CD14-positive monocyte (primary cell): ENCODE measurements around the gene OR51G2. TPM values are rescaled to one million over a fixed set of nuclear protein-coding genes. Genes with fewer than 3 reads are reported as not detected.

Source experiments
- DNase-seq, 3 donors: peaks; one replicate each; pipeline ENCODE4 v3.0.0-alpha.2; 2011 to 2022
- H2AFZ ChIP-seq: 2 replicates; pipeline ENCODE4 v1.6.0; 2012; ENCODE audit warnings: mild to moderate bottlenecking, low read depth, low read length, inconsistent platforms; ENCODE audit not compliant: insufficient read depth, poor library complexity, severe bottlenecking
- H3K27ac ChIP-seq, 2 donors: 1 replicate in 1 of 2; 2 replicates in 1 of 2; pipeline ENCODE4 v1.5.1; 2012 to 2013; ENCODE audit warnings: low read length in 2 of 2, control low read depth in 1 of 2, inconsistent platforms in 1 of 2, low read depth in 1 of 2, mild to moderate bottlenecking in 1 of 2
- H3K27me3 ChIP-seq, 2 donors: one replicate each; pipeline versions ENCODE4 v1.6.0 to v1.6.1; 2011 to 2013; ENCODE audit warnings: low read length in 2 of 2; ENCODE audit not compliant: control insufficient read depth in 2 of 2, insufficient read depth in 2 of 2
- H3K36me3 ChIP-seq, 2 donors: replicated peaks in 1 of 2; 1 replicate in 1 of 2; 2 replicates in 1 of 2; pipeline versions ENCODE4 v1.5.1 to v1.6.1; 2012 to 2013; ENCODE audit warnings: low read length in 2 of 2, control low read depth in 1 of 2, inconsistent platforms in 1 of 2, mild to moderate bottlenecking in 1 of 2; ENCODE audit not compliant: insufficient read depth in 2 of 2, control insufficient read depth in 1 of 2
- H3K4me1 ChIP-seq, 2 donors: 1 replicate in 1 of 2; 2 replicates in 1 of 2; pipeline versions ENCODE4 v1.5.1 to v1.6.1; 2012 to 2013; ENCODE audit warnings: low read length in 2 of 2, control low read depth in 1 of 2, inconsistent platforms in 1 of 2, mild to moderate bottlenecking in 1 of 2, moderate library complexity in 1 of 2; ENCODE audit not compliant: insufficient read depth in 2 of 2, control insufficient read depth in 1 of 2
- H3K4me2 ChIP-seq: replicated peaks from 2 replicates; pipeline ENCODE3; 2012; ENCODE audit warnings: low read length, moderate library complexity, mild to moderate bottlenecking; ENCODE audit not compliant: poor library complexity, severe bottlenecking; ENCODE audit errors: extremely low read depth
- H3K4me3 ChIP-seq, 3 experiments: fragments of 200-600 bp in 1 of 3; sonication (generic) in 1 of 3; replicated peaks in 1 of 3; 1 replicate in 2 of 3; 2 replicates in 1 of 3; pipeline ENCODE4 v1.5.1; 2011 to 2013; ENCODE audit warnings: low read length in 3 of 3, mild to moderate bottlenecking in 3 of 3, control low read depth in 2 of 3, low read depth in 2 of 3, inconsistent platforms in 1 of 3, moderate library complexity in 1 of 3
- H3K79me2 ChIP-seq: 2 replicates; pipeline ENCODE4 v1.6.0; 2012; ENCODE audit warnings: mild to moderate bottlenecking, control low read depth, inconsistent platforms, low read length, moderate library complexity; ENCODE audit not compliant: insufficient read depth
- H3K9ac ChIP-seq: 2 replicates; pipeline ENCODE4 v1.6.0; 2017; ENCODE audit warnings: low read length, mild to moderate bottlenecking; ENCODE audit not compliant: insufficient read depth, poor library complexity, severe bottlenecking
- H3K9me3 ChIP-seq, 2 donors: replicated peaks in 1 of 2; 1 replicate in 1 of 2; 2 replicates in 1 of 2; pipeline versions ENCODE4 v1.5.1 to v1.6.1; 2012 to 2013; ENCODE audit warnings: low read length in 2 of 2, control low read depth in 1 of 2; ENCODE audit not compliant: control insufficient read depth in 1 of 2, insufficient read depth in 1 of 2
- H4K20me1 ChIP-seq: 2 replicates; pipeline ENCODE4 v1.6.0; 2012; ENCODE audit warnings: mild to moderate bottlenecking, low read length, control low read depth, moderate library complexity; ENCODE audit not compliant: insufficient read depth
- H3K27ac Mint-ChIP-seq, 7 donors: one replicate each; pipeline ENCODE4 v1.8.0; 2020; ENCODE audit warnings: mild to moderate bottlenecking in 7 of 7, mixed read lengths in 7 of 7, moderate library complexity in 6 of 7, inconsistent platforms in 2 of 7
- H3K27me3 Mint-ChIP-seq, 3 donors: one replicate each; pipeline ENCODE4 v1.8.0; 2021 to 2022; ENCODE audit warnings: low read depth in 3 of 3, mild to moderate bottlenecking in 3 of 3, mixed read lengths in 3 of 3, moderate library complexity in 3 of 3, inconsistent platforms in 1 of 3
- H3K36me3 Mint-ChIP-seq, 2 donors: one replicate each; pipeline ENCODE4 v1.8.0; 2020; ENCODE audit warnings: mixed read lengths in 2 of 2, inconsistent platforms in 1 of 2, mild to moderate bottlenecking in 1 of 2
- H3K4me1 Mint-ChIP-seq: one replicate; pipeline ENCODE4 v1.8.0; 2020; ENCODE audit warnings: mild to moderate bottlenecking, mixed read lengths
- H3K4me3 Mint-ChIP-seq, 2 donors: one replicate each; pipeline ENCODE4 v1.8.0; 2020; ENCODE audit warnings: mild to moderate bottlenecking in 2 of 2, mixed read lengths in 2 of 2, moderate library complexity in 1 of 2
- H3K9me3 Mint-ChIP-seq, 7 donors: one replicate each; pipeline ENCODE4 v1.8.0; 2020 to 2022; ENCODE audit warnings: mixed read lengths in 7 of 7, mild to moderate bottlenecking in 6 of 7, moderate library complexity in 6 of 7, inconsistent platforms in 2 of 7
- CTCF ChIP-seq: fragments of 200-600 bp; IDR thresholded peaks from one replicate; pipeline ENCODE4 v1.8.0; 2022; ENCODE audit warnings: antibody characterized with exemption, mild to moderate bottlenecking
- WGBS: methylation state at CpG from one replicate; pipeline ENCODE4 v1.1.5; 2013; ENCODE audit warnings: missing lambda C conversion rate; ENCODE audit not compliant: insufficient coverage; 5-methylcytosine and 5-hydroxymethylcytosine counted together
- intact Hi-C, 2 donors: fragments of 100-400 bp; cut with micrococcal nuclease; formaldehyde crosslinking; loops; one replicate each; pipeline versions ENCODE4 v1.15.0 to v1.15.1; 2023
- polyA plus RNA-seq, 3 donors: library from polyadenylated mRNA; depleted of rRNA in 1 of 3; unstranded in 2 of 3; stranded (reverse) in 1 of 3; fragments of 300-500 nt in 2 of 3; fragments of >200 nt in 1 of 3; fragmentation: Illumina TruSeq in 2 of 3; gene quantifications; 1 replicate in 2 of 3; 2 replicates in 1 of 3; pipeline ENCODE4 v1.2.3, GENCODE V29; 2012 to 2021

Gene OR51G2
- polyA plus RNA-seq, 3 donors: not detected

- H2AFZ ChIP-seq: no peak overlapping the region
- no peak overlapping the region for H3K4me2 ChIP-seq
- H3K27me3 ChIP-seq: no peaks in the 10 kb centered on the region
- H3K4me3 ChIP-seq: no peak overlapping the region
- no peak overlapping the region for H3K4me3 Mint-ChIP-seq
- intact Hi-C loops: no loop called here
- no peak for TF ChIP-seq CTCF
- H3K27me3 Mint-ChIP-seq: no peaks in the 10 kb centered on the region
- H3K36me3 Mint-ChIP-seq: no peaks in the 10 kb centered on the region
- H3K4me1 ChIP-seq: no peaks in the 10 kb centered on the region
- H3K36me3 ChIP-seq: no peaks in the 10 kb centered on the region
- H3K9me3 ChIP-seq: no peaks in the 10 kb centered on the region
- H3K4me1 Mint-ChIP-seq: no peaks in the 10 kb centered on the region
- no peak for DNase-seq
- H3K27ac Mint-ChIP-seq: peak overlapping the region in 1 of 7 donors; percentile 21
- H3K9ac ChIP-seq: no peak overlapping the region
- peaks cover 0 to 2% (median 0%) of the 10 kb centered on the region in 7 donors for H3K9me3 Mint-ChIP-seq
- H3K27ac ChIP-seq: no peak overlapping the region
- no peaks in the 10 kb centered on the region for H3K79me2 ChIP-seq
- 91% methylated on average over 1 of the region's 2 CpGs for WGBS
- no peaks in the 10 kb centered on the region for H4K20me1 ChIP-seq
Measured at GRCh38 chr11:4890279-4890678, 28.9 kb downstream of the OR51G2 start.

- Histone ChIP-seq H3K9ac (no peak overlapping the region), H3K79me2 (no peaks in the 10 kb centered on the region), H2AFZ (no peak overlapping the region), H3K36me3 (no peaks in the 10 kb centered on the region), H3K27ac (no peak overlapping the region), H4K20me1 (no peaks in the 10 kb centered on the region), H3K9me3 (no peaks in the 10 kb centered on the region), H3K27me3 (no peaks in the 10 kb centered on the region), H3K4me3 (no peak overlapping the region), H3K4me1 (no peaks in the 10 kb centered on the region), H3K4me2 (no peak overlapping the region)
- no CpG with 5 or more reads among the region's 1 CpG for WGBS
- H3K27me3 Mint-ChIP-seq: no peaks in the 10 kb centered on the region
- intact Hi-C loops: no loop called here
- TF ChIP-seq CTCF: no peak
- H3K27ac Mint-ChIP-seq: no peak overlapping the region
- no peaks in the 10 kb centered on the region for H3K4me1 Mint-ChIP-seq
- no peak for DNase-seq
- peaks cover 0 to 2% (median 0%) of the 10 kb centered on the region in 7 donors for H3K9me3 Mint-ChIP-seq
- no peaks in the 10 kb centered on the region for H3K36me3 Mint-ChIP-seq
- H3K4me3 Mint-ChIP-seq: no peak overlapping the region
Measured at GRCh38 chr11:4887591-4887990, 31.6 kb downstream of the OR51G2 start.
